Activated CD4-positive, alpha-beta memory T cell treated with anti-CD3 and anti-CD28 coated beads for 36 hours (primary cell): Measurements from ENCODE around the gene INTS13. TPM values are rescaled to one million over a fixed set of nuclear protein-coding genes. Genes with fewer than 3 reads are reported as not detected.
"Not testable (repeated sequence)": the region's sequence is repeated elsewhere in the genome, so short reads cannot be mapped to it uniquely, and the experiment has no call there.

Experiments
- CTCF ChIA-PET: fragments of 350-600 bp; sonication (Branson Sonifier 250); formaldehyde crosslinking; loops from one replicate; lab custom pipeline; 2021; ENCODE audit warnings: antibody characterized with exemption, inconsistent platforms; lab: Charles Lee
- POLR2A ChIA-PET: fragments of 350-600 bp; sonication (Branson Sonifier 250); formaldehyde crosslinking; loops from one replicate; lab custom pipeline; 2021; ENCODE audit warnings: antibody characterized with exemption; lab: Charles Lee
- DNase-seq: peaks from one replicate; pipeline ENCODE4 v3.0.0-alpha.2; 2020
- H3K27ac Mint-ChIP-seq: one replicate; pipeline ENCODE4 v1.8.0; 2021; ENCODE audit warnings: mixed read lengths
- H3K27me3 Mint-ChIP-seq: one replicate; pipeline ENCODE4 v1.8.0; 2021; ENCODE audit warnings: mixed read lengths
- H3K36me3 Mint-ChIP-seq: one replicate; pipeline ENCODE4 v1.8.0; 2021; ENCODE audit warnings: mixed read lengths
- H3K4me1 Mint-ChIP-seq: one replicate; pipeline ENCODE4 v1.8.0; 2021; ENCODE audit warnings: low read depth, mixed read lengths
- H3K4me3 Mint-ChIP-seq: one replicate; pipeline ENCODE4 v1.8.0; 2021; ENCODE audit warnings: mild to moderate bottlenecking, mixed read lengths
- H3K9me3 Mint-ChIP-seq: one replicate; pipeline ENCODE4 v1.8.0; 2021; ENCODE audit warnings: mixed read lengths
- intact Hi-C: fragments of 100-400 bp; cut with micrococcal nuclease; formaldehyde crosslinking; loops from one replicate; pipeline ENCODE4 v1.15.1; 2023
- total RNA-seq, 2 experiments: library from RNA; stranded (reverse); gene quantifications; one replicate each; pipeline ENCODE4 v1.2.3, GENCODE V29; 2021

The INTS13 gene
- total RNA-seq, 2 experiments from 2014 or later: 54.5 to 54.8 TPM

- Mint-ChIP-seq H3K27ac (no peak overlapping the region), H3K36me3 (peaks cover 35% of the 10 kb centered on the region), H3K9me3 (no peaks in the 10 kb centered on the region), H3K4me3 (no peak overlapping the region), H3K4me1 (peaks cover 30% of the 10 kb centered on the region), H3K27me3 (no peaks in the 10 kb centered on the region)
- CTCF ChIA-PET: interaction anchor here (0.7 kb wide), 1 partner anchor 44 kb away, joined by 3 read pairs; no protein-coding TSS in a partner anchor
- POLR2A ChIA-PET: no interaction called here
- intact Hi-C loops: no loop called here
- DNase-seq: no peak
These were observed 8.2 kb downstream of the INTS13 start for GRCh38 chr12:26929590-26929989.

GRCh38 chr12:26928661-26929060, 9.1 kb downstream of the INTS13 start:
- peaks cover 37% of the 10 kb centered on the region for H3K36me3 Mint-ChIP-seq
- no peak overlapping the region for H3K27ac Mint-ChIP-seq

GRCh38 chr12:26921886-26922285, 15.9 kb downstream of the INTS13 start:
- Mint-ChIP-seq H3K9me3 (no peaks in the 10 kb centered on the region), H3K36me3 (peaks cover 32% of the 10 kb centered on the region), H3K4me3 (no peak overlapping the region), H3K27ac (no peak overlapping the region), H3K27me3 (no peaks in the 10 kb centered on the region), H3K4me1 (no peaks in the 10 kb centered on the region)
- ChIA-PET POLR2A (no interaction called here), CTCF (no interaction called here)
- DNase-seq: no peak
- intact Hi-C loops: no loop called here

More at GRCh38 chr12:26928661-26929060, 9.1 kb downstream of the INTS13 start:
- CTCF ChIA-PET: no interaction called here
- Mint-ChIP-seq H3K4me1 (peaks cover 23% of the 10 kb centered on the region), H3K4me3 (no peak overlapping the region), H3K9me3 (no peaks in the 10 kb centered on the region), H3K27me3 (no peaks in the 10 kb centered on the region)
- intact Hi-C loops: no loop called here
- DNase-seq: no peak
- POLR2A ChIA-PET: no interaction called here

GRCh38 chr12:26919216-26919555, 18.6 kb downstream of the INTS13 start:
- intact Hi-C loops: no loop called here
- no peak for DNase-seq
- Mint-ChIP-seq H3K36me3 (peaks cover 35% of the 10 kb centered on the region), H3K4me1 (no peaks in the 10 kb centered on the region), H3K9me3 (no peaks in the 10 kb centered on the region), H3K27ac (no peak overlapping the region), H3K4me3 (no peak overlapping the region), H3K27me3 (no peaks in the 10 kb centered on the region)
- ChIA-PET POLR2A (no interaction called here), CTCF (interaction anchor here (0.8 to 1.8 kb wide), 3 partner anchors 34 to 95 kb away, joined by 3 to 8 read pairs (median 4); partner anchors contain the start of gene TM7SF3)

- DNase-seq: no peak
- Mint-ChIP-seq H3K27ac (no peak overlapping the region), H3K9me3 (no peaks in the 10 kb centered on the region), H3K36me3 (peaks cover 33% of the 10 kb centered on the region), H3K4me3 (no peak overlapping the region), H3K27me3 (no peaks in the 10 kb centered on the region), H3K4me1 (no peaks in the 10 kb centered on the region)
- POLR2A ChIA-PET: interaction anchor here (0.7 kb wide), 1 partner anchor 149 kb away, joined by 3 read pairs; no protein-coding TSS in a partner anchor
- intact Hi-C loops: no loop called here
- CTCF ChIA-PET: interaction anchor here (0.8 to 1.3 kb wide), 2 partner anchors 33 to 70 kb away, joined by 3 to 4 read pairs; no protein-coding TSS in a partner anchor
These were observed 19.2 kb downstream of the INTS13 start for GRCh38 chr12:26918321-26919215.

GRCh38 chr12:26906704-26907103, 31.1 kb downstream of the INTS13 start:
- Mint-ChIP-seq H3K4me3 (no peak overlapping the region), H3K4me1 (peaks cover 2% of the 10 kb centered on the region), H3K9me3 (peaks cover 12% of the 10 kb centered on the region), H3K27ac (no peak overlapping the region), H3K36me3 (peaks cover 54% of the 10 kb centered on the region), H3K27me3 (no peaks in the 10 kb centered on the region)
- ChIA-PET CTCF (no interaction called here), POLR2A (no interaction called here)
- intact Hi-C loops: no loop called here
- no peak for DNase-seq

GRCh38 chr12:26906024-26906423, 31.8 kb downstream of the INTS13 start:
- no peaks in the 10 kb centered on the region for H3K27me3 Mint-ChIP-seq
- H3K4me1 Mint-ChIP-seq: peaks cover 2% of the 10 kb centered on the region
- intact Hi-C loops: no loop called here
- peaks cover 12% of the 10 kb centered on the region for H3K9me3 Mint-ChIP-seq
- H3K36me3 Mint-ChIP-seq: peaks cover 56% of the 10 kb centered on the region
- DNase-seq: no peak
- no peak overlapping the region for H3K4me3 Mint-ChIP-seq
- ChIA-PET CTCF (no interaction called here), POLR2A (no interaction called here)
- H3K27ac Mint-ChIP-seq: no peak overlapping the region

GRCh38 chr12:26903396-26903795, 34.4 kb downstream of the INTS13 start:
- H3K27ac Mint-ChIP-seq, H3K27me3 Mint-ChIP-seq, POLR2A ChIA-PET, intact Hi-C loops, DNase-seq, H3K4me1 Mint-ChIP-seq, H3K4me3 Mint-ChIP-seq, CTCF ChIA-PET: not testable (repeated sequence)
- Mint-ChIP-seq H3K36me3 (peaks cover 63% of the 10 kb centered on the region), H3K9me3 (peaks cover 12% of the 10 kb centered on the region)

- DNase-seq: no peak
- Mint-ChIP-seq H3K27me3 (no peaks in the 10 kb centered on the region), H3K4me3 (no peak overlapping the region), H3K4me1 (no peaks in the 10 kb centered on the region), H3K36me3 (peaks cover 33% of the 10 kb centered on the region), H3K9me3 (no peaks in the 10 kb centered on the region), H3K27ac (no peak overlapping the region)
- ChIA-PET POLR2A (no interaction called here), CTCF (interaction anchor here (2.8 kb wide), 1 partner anchor 12 kb away, joined by 14 read pairs; no protein-coding TSS in a partner anchor)
- intact Hi-C loops: no loop called here
These were observed 40.9 kb downstream of the INTS13 start for GRCh38 chr12:26896913-26897312.

- POLR2A ChIA-PET: no interaction called here
- no peak for DNase-seq
- Mint-ChIP-seq H3K27ac (no peak overlapping the region), H3K27me3 (no peaks in the 10 kb centered on the region), H3K4me3 (no peak overlapping the region), H3K4me1 (no peaks in the 10 kb centered on the region), H3K9me3 (no peaks in the 10 kb centered on the region), H3K36me3 (peaks cover 22% of the 10 kb centered on the region)
- intact Hi-C loops: no loop called here
- CTCF ChIA-PET: interaction anchor here (2.8 kb wide), 1 partner anchor 11 kb away, joined by 14 read pairs; no protein-coding TSS in a partner anchor
These were observed 42.1 kb downstream of the INTS13 start for GRCh38 chr12:26895672-26896071.

GRCh38 chr12:26891704-26892103, 46.1 kb downstream of the INTS13 start:
- H3K4me1 Mint-ChIP-seq: no peaks in the 10 kb centered on the region
- DNase-seq: no peak
- H3K9me3 Mint-ChIP-seq: no peaks in the 10 kb centered on the region
- ChIA-PET POLR2A (no interaction called here), CTCF (interaction anchor here (0.8 to 0.9 kb wide), 2 partner anchors 59 to 415 kb away, joined by 3 to 4 read pairs; partner anchors contain the start of gene ITPR2)
- H3K4me3 Mint-ChIP-seq: no peak overlapping the region
- no peak overlapping the region for H3K27ac Mint-ChIP-seq
- H3K36me3 Mint-ChIP-seq: peaks cover 2% of the 10 kb centered on the region
- no peaks in the 10 kb centered on the region for H3K27me3 Mint-ChIP-seq
- intact Hi-C loops: no loop called here

- DNase-seq: no peak
- Mint-ChIP-seq H3K9me3 (no peaks in the 10 kb centered on the region), H3K27me3 (no peaks in the 10 kb centered on the region), H3K4me1 (no peaks in the 10 kb centered on the region), H3K36me3 (no peaks in the 10 kb centered on the region), H3K27ac (no peak overlapping the region), H3K4me3 (no peak overlapping the region)
- intact Hi-C loops: no loop called here
- CTCF ChIA-PET: interaction anchor here (0.6 to 0.8 kb wide), 2 partner anchors 58 to 83 kb away, joined by 3 to 4 read pairs; partner anchors contain the start of gene ITPR2
- POLR2A ChIA-PET: no interaction called here
These were observed 47.0 kb downstream of the INTS13 start for GRCh38 chr12:26890784-26891183.
